ENCODE data around the gene UBE2H. TPM values are rescaled to one million over a fixed set of nuclear protein-coding genes. Genes with fewer than 3 reads are reported as not detected.
"Not testable (repeated sequence)": the region's sequence is repeated elsewhere in the genome, so short reads cannot be mapped to it uniquely, and the experiment has no call there.

UBE2H gene
- total RNA-seq, 1 donor from 2014 or later, result 99.1 TPM

DNA sequence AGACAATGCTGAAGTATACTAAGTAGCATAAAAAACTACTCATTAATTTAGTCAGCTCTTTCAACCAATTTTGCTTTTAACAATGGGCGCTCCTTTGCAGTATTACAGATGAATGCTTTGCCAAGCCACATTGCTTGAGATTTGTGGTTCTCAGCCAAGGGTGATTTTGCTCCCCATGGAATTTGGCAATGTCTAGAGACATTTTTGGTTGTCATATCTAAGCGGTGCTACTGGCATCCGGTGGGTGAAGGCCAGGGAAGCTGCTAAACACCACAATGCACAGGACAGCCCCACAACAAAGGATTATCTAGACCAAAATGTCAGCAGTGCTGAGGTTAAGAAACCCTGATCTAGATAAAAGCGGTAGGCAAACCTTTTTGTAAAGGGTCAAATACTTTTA lies 112.0 kb downstream of the UBE2H start:
- no peaks in the 10 kb centered on the region for H3K27me3 Mint-ChIP-seq

DNA sequence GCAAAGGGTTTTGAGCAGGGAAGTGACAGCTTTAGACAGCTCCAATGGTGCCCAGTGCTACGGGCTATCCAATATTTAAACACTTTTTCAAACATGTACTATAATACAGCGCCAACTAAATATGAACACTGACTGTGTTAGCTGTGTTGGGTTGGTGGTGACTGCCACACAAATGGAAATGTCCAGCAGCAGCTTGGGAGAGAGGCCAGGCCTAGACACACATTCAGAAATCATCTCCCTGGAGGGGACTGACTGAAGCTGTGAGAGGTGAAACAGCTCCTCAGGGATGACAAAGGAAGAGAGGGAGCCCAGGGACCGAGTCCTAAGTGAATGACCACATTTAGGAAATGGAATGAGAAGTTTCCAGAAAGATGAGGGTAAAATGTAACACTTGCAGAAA lies 115.8 kb downstream of the UBE2H start:
- TF ChIP-seq, protein P1, sequence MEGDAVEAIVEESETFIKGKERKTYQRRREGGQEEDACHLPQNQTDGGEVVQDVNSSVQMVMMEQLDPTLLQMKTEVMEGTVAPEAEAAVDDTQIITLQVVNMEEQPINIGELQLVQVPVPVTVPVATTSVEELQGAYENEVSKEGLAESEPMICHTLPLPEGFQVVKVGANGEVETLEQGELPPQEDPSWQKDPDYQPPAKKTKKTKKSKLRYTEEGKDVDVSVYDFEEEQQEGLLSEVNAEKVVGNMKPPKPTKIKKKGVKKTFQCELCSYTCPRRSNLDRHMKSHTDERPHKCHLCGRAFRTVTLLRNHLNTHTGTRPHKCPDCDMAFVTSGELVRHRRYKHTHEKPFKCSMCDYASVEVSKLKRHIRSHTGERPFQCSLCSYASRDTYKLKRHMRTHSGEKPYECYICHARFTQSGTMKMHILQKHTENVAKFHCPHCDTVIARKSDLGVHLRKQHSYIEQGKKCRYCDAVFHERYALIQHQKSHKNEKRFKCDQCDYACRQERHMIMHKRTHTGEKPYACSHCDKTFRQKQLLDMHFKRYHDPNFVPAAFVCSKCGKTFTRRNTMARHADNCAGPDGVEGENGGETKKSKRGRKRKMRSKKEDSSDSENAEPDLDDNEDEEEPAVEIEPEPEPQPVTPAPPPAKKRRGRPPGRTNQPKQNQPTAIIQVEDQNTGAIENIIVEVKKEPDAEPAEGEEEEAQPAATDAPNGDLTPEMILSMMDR (IDR thresholded peaks at IDR 0.05; ENCODE audit: unreplicated experiment), result no peak
- H3K27me3 Mint-ChIP-seq, result no peaks in the 10 kb centered on the region
- peak overlapping the region; percentile 57 for H3K27ac Mint-ChIP-seq
- peaks cover 7% of the 10 kb centered on the region for H3K4me1 Mint-ChIP-seq (ENCODE audit: low read depth)
- DNase-seq (ENCODE audit: low spot score, unreplicated experiment), result no peak
- H3K9me3 Mint-ChIP-seq (ENCODE audit: low read depth), result no peaks in the 10 kb centered on the region
- H3K4me3 Mint-ChIP-seq (ENCODE audit: low read depth), result no peak overlapping the region
- peaks cover 20% of the 10 kb centered on the region for H3K36me3 Mint-ChIP-seq (ENCODE audit: insufficient read depth)

More for the DNA sequence above, 112.0 kb downstream of the UBE2H start:
- Mint-ChIP-seq H3K4me3 (ENCODE audit: low read depth) (no peak overlapping the region), H3K36me3 (ENCODE audit: insufficient read depth) (peaks cover 9% of the 10 kb centered on the region), H3K4me1 (ENCODE audit: low read depth) (peaks cover 16% of the 10 kb centered on the region), H3K27ac (peak overlapping the region; percentile 76), H3K9me3 (ENCODE audit: low read depth) (no peaks in the 10 kb centered on the region)
- TF ChIP-seq, protein P1 (IDR thresholded peaks at IDR 0.05; ENCODE audit: unreplicated experiment), result no peak
- no peak for DNase-seq (ENCODE audit: low spot score, unreplicated experiment)

DNA sequence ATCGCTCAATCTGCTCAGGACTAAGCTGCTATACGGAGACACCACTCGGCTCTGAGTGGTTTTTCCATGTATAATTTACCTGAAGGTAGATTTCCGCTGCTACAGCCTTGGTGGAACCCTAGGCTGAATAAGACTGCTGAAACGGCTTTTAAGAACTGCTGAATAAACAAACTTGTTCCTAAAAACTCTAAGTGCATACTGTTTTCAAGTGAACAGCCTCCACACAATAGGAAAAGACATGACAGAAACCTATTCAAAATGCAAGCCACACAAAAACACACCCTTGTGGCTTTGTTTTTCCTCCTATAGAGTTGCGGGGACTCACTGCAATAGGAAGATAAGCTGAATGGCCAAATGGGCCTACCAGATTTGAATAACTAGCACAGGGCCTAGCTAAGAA lies 117.2 kb downstream of the UBE2H start:
- H3K36me3 Mint-ChIP-seq (ENCODE audit: insufficient read depth), result peaks cover 24% of the 10 kb centered on the region
- H3K4me1 Mint-ChIP-seq (ENCODE audit: low read depth), result peaks cover 11% of the 10 kb centered on the region
- no peaks in the 10 kb centered on the region for H3K27me3 Mint-ChIP-seq
- H3K9me3 Mint-ChIP-seq (ENCODE audit: low read depth), result no peaks in the 10 kb centered on the region
- H3K27ac Mint-ChIP-seq, result peak overlapping the region; percentile 20
- H3K4me3 Mint-ChIP-seq (ENCODE audit: low read depth), result no peak overlapping the region
- TF ChIP-seq, protein P1 (IDR thresholded peaks at IDR 0.05; ENCODE audit: unreplicated experiment), result no peak
- no peak for DNase-seq (ENCODE audit: low spot score, unreplicated experiment)

DNA sequence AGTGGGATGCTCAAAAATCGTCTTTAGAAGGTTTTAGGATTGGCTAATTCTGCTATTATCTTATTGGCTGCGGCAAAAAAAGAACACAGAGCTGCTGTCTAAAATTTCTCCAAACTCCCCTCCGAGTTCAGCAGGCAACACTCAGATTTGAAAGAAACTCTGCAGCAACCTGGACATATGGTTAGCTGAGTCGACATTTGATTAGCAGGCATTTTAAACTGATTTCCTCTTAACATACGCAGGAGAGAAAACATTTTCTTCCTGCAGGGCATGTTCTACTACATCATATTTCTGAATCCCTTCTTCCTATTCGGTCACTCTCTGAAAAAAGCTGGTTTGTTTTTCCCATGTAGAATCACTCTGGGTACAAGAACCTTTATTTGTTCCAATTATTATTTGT lies 119.4 kb downstream of the UBE2H start:
- DNase-seq (ENCODE audit: low spot score, unreplicated experiment); H3K27me3 Mint-ChIP-seq; H3K4me3 Mint-ChIP-seq (ENCODE audit: low read depth); H3K27ac Mint-ChIP-seq; H3K9me3 Mint-ChIP-seq (ENCODE audit: low read depth): not testable (repeated sequence)
- Mint-ChIP-seq H3K4me1 (ENCODE audit: low read depth) (peaks cover 16% of the 10 kb centered on the region), H3K36me3 (ENCODE audit: insufficient read depth) (peaks cover 22% of the 10 kb centered on the region)

DNA sequence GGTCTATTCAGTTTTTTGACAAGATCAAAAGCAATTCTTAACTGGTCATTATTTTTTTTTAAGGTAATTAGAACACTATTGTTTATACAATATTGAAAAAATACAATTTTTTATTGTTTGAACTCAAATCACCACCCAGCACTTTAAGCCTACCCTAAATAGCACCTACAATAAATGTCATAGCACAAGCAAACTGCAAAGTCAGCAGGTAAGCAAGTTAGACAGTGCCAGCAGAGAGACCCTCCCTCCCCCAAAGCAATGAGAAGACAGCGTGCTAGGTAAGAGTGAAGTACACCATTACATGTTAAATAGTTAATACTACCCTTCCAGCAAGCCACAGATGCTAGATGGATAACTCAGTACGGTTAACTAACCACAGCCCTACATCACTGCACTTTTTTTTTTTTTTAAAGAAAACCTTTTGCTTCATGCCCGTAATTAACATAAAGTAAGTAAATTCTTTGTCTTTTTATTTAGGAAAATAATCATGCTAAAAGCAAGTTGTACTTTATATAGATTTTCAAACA lies 120.0 kb downstream of the UBE2H start:
- TF ChIP-seq, protein P1 (IDR thresholded peaks at IDR 0.05; ENCODE audit: unreplicated experiment), result no peak
- Mint-ChIP-seq H3K4me1 (ENCODE audit: low read depth) (peaks cover 16% of the 10 kb centered on the region), H3K9me3 (ENCODE audit: low read depth) (no peaks in the 10 kb centered on the region), H3K36me3 (ENCODE audit: insufficient read depth) (peaks cover 22% of the 10 kb centered on the region), H3K27ac (peak overlapping the region; percentile 94), H3K27me3 (no peaks in the 10 kb centered on the region), H3K4me3 (ENCODE audit: low read depth) (no peak overlapping the region)
- DNase-seq (ENCODE audit: low spot score, unreplicated experiment), result no peak

DNA sequence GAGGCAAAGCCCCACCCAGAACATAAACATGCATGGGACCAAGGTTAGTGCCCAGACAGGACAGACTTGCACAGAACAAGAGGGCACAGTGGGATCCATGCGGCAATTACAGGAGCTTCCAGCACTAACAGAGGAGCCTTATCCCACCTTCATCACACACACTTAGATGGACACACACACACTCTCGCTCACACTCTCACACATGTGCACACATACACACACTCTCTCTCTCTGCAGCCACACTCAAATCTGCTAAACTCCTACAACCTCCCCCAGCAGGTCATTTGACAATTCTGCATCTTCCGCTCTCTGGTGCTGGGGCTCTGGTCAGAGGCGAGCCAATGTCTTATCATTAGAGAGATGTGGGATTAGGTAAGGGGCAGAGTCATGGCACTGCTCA lies 120.5 kb downstream of the UBE2H start:
- no peaks in the 10 kb centered on the region for H3K27me3 Mint-ChIP-seq
- DNase-seq (ENCODE audit: low spot score, unreplicated experiment), result no peak
- peaks cover 22% of the 10 kb centered on the region for H3K36me3 Mint-ChIP-seq (ENCODE audit: insufficient read depth)
- H3K4me3 Mint-ChIP-seq (ENCODE audit: low read depth), result no peak overlapping the region
- TF ChIP-seq, protein P1 (IDR thresholded peaks at IDR 0.05; ENCODE audit: unreplicated experiment), result no peak
- H3K4me1 Mint-ChIP-seq (ENCODE audit: low read depth), result peaks cover 16% of the 10 kb centered on the region
- H3K9me3 Mint-ChIP-seq (ENCODE audit: low read depth), result no peaks in the 10 kb centered on the region
- H3K27ac Mint-ChIP-seq, result peak overlapping the region; percentile 94

Data from progenitor cell of endocrine pancreas (in vitro differentiated cells).